ENCODE data around the gene DLEC1.

DLEC1 gene

GRCh38 chr3:38090453-38090852 is 51.4 kb downstream of the DLEC1 start:
- Histone ChIP-seq H3K4me3 (replicated peaks; ENCODE audit: low read depth, low read length) (no peak overlapping the region), H3K27me3 (replicated peaks; ENCODE audit: control insufficient read depth, insufficient read depth, low read length) (no peaks in the 10 kb centered on the region; the same call in 1 of the 2 replicates), H3K36me3 (ENCODE audit: control insufficient read depth, insufficient read depth, low read length) (no peaks in the 10 kb centered on the region)
- TF ChIP-seq CTCF (IDR thresholded peaks at IDR 0.05; ENCODE audit: insufficient read depth, low read length, poor library complexity, severe bottlenecking): no peak
- no peak for DNase-seq (ENCODE audit: extremely low read depth, insufficient read length)

GRCh38 chr3:38094999-38095398 is 56.0 kb downstream of the DLEC1 start:
- no peaks in the 10 kb centered on the region for H3K36me3 ChIP-seq (ENCODE audit: control insufficient read depth, insufficient read depth, low read length)
- no peak overlapping the region for H3K4me3 ChIP-seq (replicated peaks; ENCODE audit: low read depth, low read length)
- TF ChIP-seq CTCF (IDR thresholded peaks at IDR 0.05; ENCODE audit: insufficient read depth, low read length, poor library complexity, severe bottlenecking): no peak
- DNase-seq (ENCODE audit: extremely low read depth, insufficient read length): no peak
- H3K27me3 ChIP-seq (replicated peaks; ENCODE audit: control insufficient read depth, insufficient read depth, low read length): no peaks in the 10 kb centered on the region; the same call in 1 of the 2 replicates

- H3K36me3 ChIP-seq (ENCODE audit: control insufficient read depth, insufficient read depth, low read length): no peaks in the 10 kb centered on the region
- DNase-seq (ENCODE audit: extremely low read depth, insufficient read length): no peak
- no peak for TF ChIP-seq CTCF (IDR thresholded peaks at IDR 0.05; ENCODE audit: insufficient read depth, low read length, poor library complexity, severe bottlenecking)
- no peak overlapping the region for H3K4me3 ChIP-seq (replicated peaks; ENCODE audit: low read depth, low read length)
- no peaks in the 10 kb centered on the region; the same call in 1 of the 2 replicates for H3K27me3 ChIP-seq (replicated peaks; ENCODE audit: control insufficient read depth, insufficient read depth, low read length)
Measured at GRCh38 chr3:38095669-38096483, 56.9 kb downstream of the DLEC1 start.

GRCh38 chr3:38097446-38098375 is 58.7 kb downstream of the DLEC1 start:
- Histone ChIP-seq H3K36me3 (ENCODE audit: control insufficient read depth, insufficient read depth, low read length) (no peaks in the 10 kb centered on the region), H3K4me3 (replicated peaks; ENCODE audit: low read depth, low read length) (no peak overlapping the region), H3K27me3 (replicated peaks; ENCODE audit: control insufficient read depth, insufficient read depth, low read length) (no peaks in the 10 kb centered on the region; the same call in 1 of the 2 replicates)
- DNase-seq (ENCODE audit: extremely low read depth, insufficient read length): no peak
- TF ChIP-seq CTCF (IDR thresholded peaks at IDR 0.05; ENCODE audit: insufficient read depth, low read length, poor library complexity, severe bottlenecking): no peak

GRCh38 chr3:38098376-38098723 is 59.3 kb downstream of the DLEC1 start:
- H3K36me3 ChIP-seq (ENCODE audit: control insufficient read depth, insufficient read depth, low read length): no peaks in the 10 kb centered on the region
- H3K27me3 ChIP-seq (replicated peaks; ENCODE audit: control insufficient read depth, insufficient read depth, low read length): no peaks in the 10 kb centered on the region; the same call in 1 of the 2 replicates
- no peak for DNase-seq (ENCODE audit: extremely low read depth, insufficient read length)
- TF ChIP-seq CTCF (IDR thresholded peaks at IDR 0.05; ENCODE audit: insufficient read depth, low read length, poor library complexity, severe bottlenecking): no peak
- no peak overlapping the region for H3K4me3 ChIP-seq (replicated peaks; ENCODE audit: low read depth, low read length)
